Left ventricle myocardium inferior (tissue), 1 donor: ENCODE measurements around the gene CACNG7. TPM values are rescaled to one million over a fixed set of nuclear protein-coding genes. Genes with fewer than 3 reads are reported as not detected.

ENCODE experiments used
- DNase-seq: peaks from one replicate; pipeline ENCODE4 v3.0.0-alpha.2; 2020
- H3K27ac ChIP-seq: fragments of 200-600 bp; replicated peaks from 2 replicates; pipeline ENCODE4 v1.8.0; 2021
- H3K27me3 ChIP-seq: fragments of 200-600 bp; 2 replicates; pipeline ENCODE4 v1.8.0; 2021; ENCODE audit warnings: low read depth
- H3K36me3 ChIP-seq: fragments of 200-600 bp; 2 replicates; pipeline ENCODE4 v1.8.0; 2021
- H3K4me1 ChIP-seq: fragments of 200-600 bp; 2 replicates; pipeline ENCODE4 v1.8.0; 2021
- H3K4me3 ChIP-seq: fragments of 200-600 bp; 2 replicates; pipeline ENCODE4 v1.8.0; 2021; ENCODE audit warnings: mild to moderate bottlenecking, moderate library complexity
- H3K9me3 ChIP-seq: fragments of 200-600 bp; replicated peaks from 2 replicates; pipeline ENCODE4 v1.8.0; 2021
- CTCF ChIP-seq: fragments of 200-600 bp; IDR thresholded peaks from 2 replicates; pipeline ENCODE4 v1.8.0; 2021; ENCODE audit warnings: antibody characterized with exemption, mild to moderate bottlenecking, borderline replicate concordance
- intact Hi-C: fragments of 100-400 bp; cut with micrococcal nuclease; formaldehyde crosslinking; loops from one replicate; pipeline ENCODE4 v1.11.0; 2022
- total RNA-seq: library from RNA; stranded (reverse); fragmentation: NEBNext Ultra II Directional; extraction: Animal tissue kit (Norgen Biotek cat#: 25700); gene quantifications from one replicate; pipeline ENCODE4 v1.2.1, GENCODE V29; 2021
- donor health status: DM: no; HTN: yes; CAD: no; lungs with severe emphysema.

The CACNG7 gene
- total RNA-seq, 1 donor from 2014 or later = not detected

- TF ChIP-seq CTCF = no peak
- H3K4me1 ChIP-seq = no peaks in the 10 kb centered on the region
- DNase-seq = no peak
- H3K4me3 ChIP-seq = no peak overlapping the region
- no peaks in the 10 kb centered on the region for H3K36me3 ChIP-seq
- intact Hi-C loops = no loop called here
- H3K27me3 ChIP-seq = peaks cover 55% of the 10 kb centered on the region
- no peaks in the 10 kb centered on the region for H3K9me3 ChIP-seq
- no peak overlapping the region for H3K27ac ChIP-seq
Observed at GRCh38 chr19:53916004-53916403, 6.9 kb downstream of the CACNG7 start.

GRCh38 chr19:53917356-53917755 is 8.3 kb downstream of the CACNG7 start:
- intact Hi-C loops = no loop called here
- Histone ChIP-seq H3K4me1 (no peaks in the 10 kb centered on the region), H3K4me3 (no peak overlapping the region), H3K9me3 (no peaks in the 10 kb centered on the region), H3K27me3 (peaks cover 42% of the 10 kb centered on the region), H3K27ac (no peak overlapping the region), H3K36me3 (no peaks in the 10 kb centered on the region)
- no peak for TF ChIP-seq CTCF
- no peak for DNase-seq

GRCh38 chr19:53927739-53928138 is 18.7 kb downstream of the CACNG7 start:
- H3K27me3 ChIP-seq = peaks cover 5% of the 10 kb centered on the region
- H3K9me3 ChIP-seq = no peaks in the 10 kb centered on the region
- intact Hi-C loops = no loop called here
- no peak overlapping the region for H3K27ac ChIP-seq
- H3K4me1 ChIP-seq = no peaks in the 10 kb centered on the region
- DNase-seq = no peak
- H3K36me3 ChIP-seq = no peaks in the 10 kb centered on the region
- H3K4me3 ChIP-seq = no peak overlapping the region
- TF ChIP-seq CTCF = no peak

- no peak for TF ChIP-seq CTCF
- intact Hi-C loops = no loop called here
- no peaks in the 10 kb centered on the region for H3K36me3 ChIP-seq
Observed at GRCh38 chr19:53936029-53936428, 27.0 kb downstream of the CACNG7 start.

GRCh38 chr19:53942001-53942786 is 33.1 kb downstream of the CACNG7 start:
- H3K4me1 ChIP-seq = no peaks in the 10 kb centered on the region
- peaks cover 10% of the 10 kb centered on the region for H3K9me3 ChIP-seq
- no peak for TF ChIP-seq CTCF
- H3K4me3 ChIP-seq = no peak overlapping the region
- H3K27ac ChIP-seq = no peak overlapping the region
- DNase-seq = no peak
- intact Hi-C loops = no loop called here
- H3K36me3 ChIP-seq = no peaks in the 10 kb centered on the region
- peaks cover 97% of the 10 kb centered on the region for H3K27me3 ChIP-seq

More at GRCh38 chr19:53936029-53936428, 27.0 kb downstream of the CACNG7 start:
- DNase-seq = no peak
- Histone ChIP-seq H3K4me3 (no peak overlapping the region), H3K4me1 (no peaks in the 10 kb centered on the region), H3K9me3 (peaks cover 10% of the 10 kb centered on the region), H3K27ac (no peak overlapping the region), H3K27me3 (peaks cover 66% of the 10 kb centered on the region)
